Measurements from ENCODE around the gene COQ2.
"Not testable (repeated sequence)": the region's sequence is repeated elsewhere in the genome, so short reads cannot be mapped to it uniquely, and the experiment has no call there.

Gene COQ2

GRCh38 chr4:83282049-83282535 lies 2.5 kb downstream of the COQ2 start:
- peak; percentile 47 for DNase-seq

DNA sequence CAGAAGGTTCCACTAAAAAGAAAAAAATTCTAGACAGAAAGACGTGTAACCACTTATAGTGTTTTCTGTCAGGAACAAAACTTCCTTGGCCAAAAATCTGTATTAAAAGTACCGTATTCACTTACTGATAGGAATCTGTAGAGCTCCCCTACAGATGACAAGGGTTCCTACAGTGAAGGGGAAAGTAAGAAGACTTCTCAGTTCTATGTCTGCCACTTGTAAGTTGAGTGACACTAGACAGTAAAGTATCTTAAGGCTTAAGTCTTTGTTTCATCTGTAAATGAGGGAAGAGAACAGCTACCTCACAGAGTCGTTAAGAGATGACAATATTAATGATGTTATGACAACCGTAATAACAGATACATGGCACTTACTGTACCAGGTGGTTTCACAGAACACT lies 3.3 kb downstream of the COQ2 start:
- no peak for DNase-seq

- no peak for DNase-seq
Observed at GRCh38 chr4:83276299-83277040, 8.1 kb downstream of the COQ2 start.

- not testable (repeated sequence) for DNase-seq
Observed at GRCh38 chr4:83273926-83274325, 10.7 kb downstream of the COQ2 start.

GRCh38 chr4:83272900-83273299 lies 11.7 kb downstream of the COQ2 start:
- DNase-seq, result no peak

DNA sequence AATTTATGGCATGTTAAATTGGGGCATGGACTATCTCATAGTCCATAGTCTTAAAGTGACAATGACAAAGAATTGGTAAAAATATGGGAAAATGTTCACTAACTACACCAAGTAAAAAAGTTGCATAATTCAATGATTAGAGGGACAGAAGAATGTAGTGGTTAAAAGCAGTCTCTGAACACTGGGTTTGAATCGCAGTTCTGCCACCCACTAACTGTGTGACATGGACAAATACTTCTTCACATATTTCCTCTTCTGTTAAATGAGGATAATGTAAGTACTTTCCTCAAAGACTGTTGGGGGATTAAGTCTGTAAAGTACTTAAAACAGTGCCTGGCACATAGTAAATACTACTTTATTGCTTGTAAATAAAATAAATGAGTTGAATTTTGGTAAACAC lies 15.3 kb downstream of the COQ2 start:
- DNase-seq, result no peak

DNA sequence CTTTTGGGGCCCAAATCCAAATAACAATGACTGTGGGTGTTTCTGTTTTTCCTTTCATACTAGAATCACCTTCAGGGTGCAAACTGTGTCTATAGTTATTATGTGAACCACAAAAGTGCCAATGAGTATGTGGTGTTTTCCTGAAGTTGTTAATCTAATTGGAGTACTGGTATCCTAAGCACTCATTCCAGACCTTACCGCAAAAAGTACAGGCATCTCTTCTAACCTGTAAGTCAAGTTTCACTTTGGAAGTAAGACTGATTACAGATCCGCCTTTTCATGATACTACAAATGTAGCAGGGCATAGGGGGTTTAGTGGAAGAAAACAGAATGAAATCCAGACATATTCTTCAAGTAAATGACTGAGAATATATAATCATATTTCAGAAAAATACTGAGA lies 16.1 kb downstream of the COQ2 start:
- no peak for DNase-seq

- DNase-seq, result no peak
Observed at GRCh38 chr4:83267830-83268475, 16.6 kb downstream of the COQ2 start.

DNA sequence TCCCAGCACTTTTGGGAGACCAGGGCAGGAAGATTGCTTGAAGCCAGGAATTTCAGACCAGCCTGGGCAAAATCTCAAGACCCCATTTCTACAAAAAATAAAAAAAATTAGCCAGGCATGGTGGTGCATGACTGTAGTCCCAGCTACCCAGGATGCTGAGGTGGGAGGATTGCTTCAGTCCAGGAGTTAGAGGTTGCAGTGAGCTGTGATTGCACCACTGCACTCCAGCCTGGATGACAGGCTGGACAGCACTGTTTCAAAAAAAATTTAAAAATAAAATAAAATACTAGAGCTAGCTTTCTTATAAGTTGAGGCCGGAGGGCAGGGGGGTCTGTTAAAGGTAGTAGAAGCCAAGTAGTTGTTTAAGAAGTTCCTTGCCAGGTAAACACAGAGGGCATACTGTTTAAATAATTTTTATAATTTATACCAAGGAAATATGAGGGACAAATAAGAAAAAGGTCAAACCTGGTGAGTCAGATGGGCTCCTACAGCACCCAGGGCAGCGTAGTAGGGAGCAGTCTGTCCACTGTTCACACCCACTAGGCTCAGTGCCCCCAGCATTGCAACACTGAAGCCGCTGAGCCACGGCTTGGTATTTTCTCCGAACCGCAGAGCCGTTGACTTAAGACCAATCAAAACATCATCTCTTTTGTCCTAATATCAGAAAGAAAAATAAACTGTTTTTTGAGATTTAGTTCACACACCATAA lies 17.3 kb downstream of the COQ2 start:
- no peak for DNase-seq

- DNase-seq, result no peak
Observed at GRCh38 chr4:83266689-83267088, 17.9 kb downstream of the COQ2 start.

DNA sequence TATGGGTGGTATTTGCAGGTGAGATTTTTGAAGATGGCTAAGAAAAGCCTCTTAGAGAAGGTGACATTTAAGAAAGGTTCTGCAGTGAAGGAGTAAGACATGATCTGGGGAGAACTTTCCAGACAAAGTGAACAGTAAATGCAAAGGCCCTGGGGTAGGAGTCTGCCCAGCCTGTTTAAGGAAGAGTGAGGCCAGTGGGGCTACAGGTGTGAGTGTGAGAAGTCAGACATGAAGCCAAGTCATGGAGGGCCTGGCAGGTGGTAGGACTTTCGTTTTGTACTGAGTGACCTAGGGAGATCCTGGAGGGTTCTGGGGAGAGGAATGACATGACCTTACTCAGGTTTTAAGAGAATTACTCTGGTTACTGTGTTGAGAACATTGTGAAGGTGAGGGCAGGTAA lies 21.5 kb downstream of the COQ2 start:
- no peak for DNase-seq

GRCh38 chr4:83262682-83263081 lies 21.9 kb downstream of the COQ2 start:
- no peak for DNase-seq

DNA sequence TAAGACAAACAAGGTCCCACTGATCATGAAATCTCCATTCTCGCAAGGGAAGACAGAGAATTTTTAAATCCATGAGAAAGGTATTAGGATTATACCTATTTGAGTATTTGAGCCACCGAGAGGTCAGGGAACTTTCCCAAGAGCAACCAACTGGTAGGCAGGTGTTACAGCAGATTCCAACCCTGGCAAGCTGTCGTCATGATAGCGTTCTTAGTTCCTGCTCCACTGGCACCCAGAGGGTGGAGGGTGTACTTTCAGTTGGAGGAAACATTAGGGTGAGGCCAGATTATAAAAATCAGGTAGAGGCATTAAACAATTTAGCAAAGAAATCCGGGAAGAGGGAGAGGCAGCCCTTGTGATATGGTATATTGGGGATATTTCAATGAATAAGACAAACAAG lies 23.3 kb downstream of the COQ2 start:
- DNase-seq, result no peak

DNA sequence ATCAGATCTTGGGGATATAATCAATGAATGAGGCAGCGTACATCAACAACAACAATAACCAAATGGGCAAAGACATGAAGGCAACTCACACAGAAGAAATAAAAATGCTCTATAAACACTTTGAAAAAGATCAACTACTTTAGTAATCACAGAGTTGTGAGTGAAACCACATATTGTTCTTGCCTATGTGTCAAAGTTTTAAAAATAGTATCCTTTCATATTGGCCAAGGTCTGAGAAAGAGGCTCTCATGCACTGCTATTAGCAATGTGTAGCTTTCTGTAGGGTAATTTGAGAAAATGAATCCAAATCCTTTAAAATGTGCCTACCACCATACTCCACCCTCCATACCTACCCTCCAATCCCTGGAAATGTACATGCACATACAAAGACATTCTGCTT lies 25.0 kb downstream of the COQ2 start:
- no peak for DNase-seq

GRCh38 chr4:83258461-83258860 lies 26.1 kb downstream of the COQ2 start:
- no peak for DNase-seq

DNA sequence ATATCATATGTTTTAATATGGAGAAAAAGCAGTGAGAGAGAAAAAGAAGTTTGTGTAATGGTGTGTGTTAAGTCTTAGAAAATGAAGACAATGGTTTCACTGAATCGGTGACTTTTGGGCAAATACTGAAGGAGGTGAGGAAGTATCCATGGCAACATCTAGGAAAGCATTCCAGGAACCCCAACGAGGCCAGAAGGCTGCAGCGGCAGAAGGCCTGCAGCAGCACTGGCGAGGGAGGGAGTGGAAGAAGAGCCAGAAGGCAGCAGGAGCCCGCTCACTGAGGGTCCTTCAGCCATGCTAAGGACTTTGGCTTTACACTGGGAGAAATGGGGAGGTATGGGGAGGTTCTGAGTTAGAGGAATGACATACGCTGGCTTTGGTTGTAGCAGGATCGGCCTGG lies 26.8 kb downstream of the COQ2 start:
- DNase-seq, result no peak

DNA sequence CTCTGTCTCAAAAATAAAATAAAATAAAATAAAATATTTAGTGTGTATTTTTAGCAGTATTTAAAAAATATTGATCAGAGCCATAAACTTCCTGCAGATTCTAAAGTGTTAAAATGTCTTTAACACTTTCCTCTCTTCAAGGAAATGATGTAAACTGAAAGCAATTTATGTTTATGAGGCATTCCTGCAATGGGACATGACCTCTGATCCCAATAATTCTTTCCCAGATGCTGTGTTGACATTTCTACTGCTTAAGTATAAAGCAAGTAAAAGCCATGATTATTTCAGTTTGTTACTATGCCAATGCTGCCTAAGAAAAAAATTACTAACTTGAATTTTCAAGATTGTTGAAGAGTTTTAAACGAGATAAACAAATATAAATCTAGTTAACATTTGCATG lies 29.0 kb downstream of the COQ2 start:
- DNase-seq, result no peak

DNA sequence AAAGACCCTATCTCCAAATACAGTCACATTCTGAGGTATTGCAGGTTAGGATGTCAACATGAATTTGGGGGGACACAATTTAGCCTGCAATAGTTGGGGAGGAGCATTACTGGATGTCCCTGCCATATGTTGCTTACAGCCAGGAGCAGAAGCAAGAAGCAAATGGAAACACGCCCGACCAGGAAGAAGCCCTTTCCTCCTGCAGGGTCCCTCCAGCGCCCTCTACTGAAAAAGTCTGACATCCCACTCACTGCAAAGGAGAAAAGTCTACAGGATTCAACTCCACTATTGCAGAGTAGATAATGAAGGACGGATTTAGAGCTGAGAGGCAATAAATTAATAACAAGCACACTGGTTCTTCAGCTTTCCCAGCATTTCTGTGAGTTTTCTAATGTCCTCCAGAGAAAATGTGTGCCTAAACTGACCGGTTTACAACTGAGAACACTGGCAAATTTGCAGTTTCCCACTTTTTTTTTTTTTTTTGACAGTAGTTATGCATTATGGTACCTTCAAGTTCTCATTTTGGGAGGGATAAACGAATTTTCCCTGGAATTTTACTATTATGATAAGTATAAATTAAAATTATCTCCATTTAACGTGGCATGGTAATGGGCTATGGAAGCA lies 31.7 kb downstream of the COQ2 start:
- DNase-seq, result peak; percentile 67

DNA sequence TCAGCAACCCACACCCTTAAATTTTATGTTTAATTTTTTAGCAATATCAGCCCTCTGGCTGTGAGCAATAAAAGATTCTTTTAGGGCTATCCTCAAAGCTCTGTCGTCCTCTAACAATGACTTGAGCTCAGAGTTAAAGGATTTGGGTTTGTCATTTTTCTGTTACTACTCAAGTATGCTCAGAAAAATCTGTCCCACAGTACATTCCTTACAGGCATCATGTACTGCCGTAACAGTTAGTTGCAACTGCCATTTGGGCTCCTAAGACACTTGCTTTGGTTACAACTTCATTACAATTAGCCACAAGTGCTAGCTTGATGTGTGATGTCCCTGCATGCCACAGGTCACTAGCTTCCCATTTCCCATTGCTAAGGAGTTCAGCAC lies 33.2 kb downstream of the COQ2 start:
- no peak for DNase-seq

GRCh38 chr4:83250687-83251446 lies 33.7 kb downstream of the COQ2 start:
- DNase-seq, result no peak

DNA sequence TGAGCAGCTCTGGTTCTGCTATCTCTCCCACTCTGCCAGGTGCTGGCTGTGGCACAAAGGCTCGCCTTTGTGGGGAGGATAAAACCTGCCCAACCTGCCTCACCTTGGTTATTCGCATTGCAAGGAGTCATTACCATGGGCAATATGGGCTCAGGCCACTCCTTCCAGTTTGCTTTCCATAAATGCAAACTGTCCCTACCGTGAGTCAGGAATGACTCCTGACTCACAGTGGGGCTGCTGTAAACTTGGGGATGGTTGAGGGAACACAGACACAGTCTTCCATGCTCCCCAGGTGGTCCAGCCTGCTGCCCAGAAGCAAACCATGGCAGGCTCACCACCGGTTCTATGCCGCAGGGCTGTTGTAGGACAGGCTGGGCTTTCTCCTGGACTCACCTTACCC lies 36.1 kb downstream of the COQ2 start:
- DNase-seq, result no peak

DNA sequence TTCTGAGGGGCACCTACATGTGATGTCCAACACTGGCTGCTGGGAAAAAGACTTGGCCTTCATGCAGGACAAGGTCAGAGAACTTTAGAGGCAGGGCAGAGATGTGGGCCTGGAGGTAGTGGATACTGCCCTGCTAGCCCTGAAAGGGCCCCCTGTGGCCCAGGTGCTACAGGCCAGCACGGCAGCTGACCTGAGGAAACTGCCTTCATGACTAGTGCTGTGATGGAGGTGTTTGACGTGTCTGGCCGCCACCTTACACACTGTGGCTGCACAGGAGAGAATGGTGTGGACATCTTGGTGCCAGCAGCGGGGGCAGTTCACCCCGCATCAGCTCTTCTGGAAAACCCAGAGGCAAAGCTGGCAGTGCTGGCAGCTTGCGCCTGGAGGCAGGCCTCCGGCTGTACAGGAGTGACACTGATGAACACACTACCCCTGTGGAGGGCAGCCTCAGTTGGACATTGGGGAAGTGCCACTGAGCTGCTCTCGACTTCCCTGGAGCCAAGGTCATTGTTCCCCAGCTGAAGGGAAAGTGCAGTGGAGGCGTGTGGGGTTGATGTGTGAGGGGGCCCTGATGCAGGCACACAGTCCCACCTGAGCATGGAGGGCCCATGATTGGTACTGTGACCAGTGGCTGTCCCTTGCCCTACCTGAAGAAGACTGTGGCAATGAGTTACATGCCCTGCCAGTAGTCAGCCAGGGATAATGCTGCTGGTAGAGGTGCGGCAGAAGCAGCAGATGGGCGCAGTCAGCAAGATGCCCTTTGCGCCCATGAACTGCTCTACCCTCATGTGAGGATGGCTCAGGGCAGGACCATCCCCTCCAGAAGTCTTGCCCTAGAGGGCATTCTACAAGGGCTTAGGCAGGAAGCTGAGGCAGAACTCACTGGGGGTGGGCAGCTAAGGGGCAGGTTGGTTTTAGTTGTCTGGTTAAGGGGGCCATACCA lies 36.9 kb downstream of the COQ2 start:
- DNase-seq, result no peak

Measured in COR-L47 (cell line).